ENCODE results near the gene TNPO1. TPM values are rescaled to one million over a fixed set of nuclear protein-coding genes. Genes with fewer than 3 reads are reported as not detected.

TNPO1 gene
- total and polyA plus RNA-seq, 10 of the 15 experiments (the other 5 are each of a cell fraction or from before 2014, with no cell fraction given), result 18.1 to 123 (median 79.2) TPM

DNA sequence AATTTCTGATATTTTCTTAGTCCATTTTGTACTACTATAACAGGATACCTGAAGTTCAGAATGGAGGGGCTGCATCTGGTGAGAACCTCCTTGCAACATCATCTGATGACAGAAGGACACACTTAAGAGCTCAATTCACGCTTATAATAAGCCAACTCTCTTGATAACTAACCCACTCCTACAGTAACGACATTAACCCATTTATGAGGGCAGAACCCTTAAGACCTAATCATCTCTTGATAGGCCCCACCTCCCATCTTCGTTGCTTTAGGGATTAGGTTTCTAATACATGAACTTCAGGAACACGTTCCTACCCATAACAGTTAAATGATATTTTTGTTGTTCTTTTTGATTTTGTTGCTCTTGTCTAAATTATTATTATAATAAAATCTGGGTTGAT lies 69.4 kb downstream of the TNPO1 start (continued):
- TF ChIP-seq, protein P1, sequence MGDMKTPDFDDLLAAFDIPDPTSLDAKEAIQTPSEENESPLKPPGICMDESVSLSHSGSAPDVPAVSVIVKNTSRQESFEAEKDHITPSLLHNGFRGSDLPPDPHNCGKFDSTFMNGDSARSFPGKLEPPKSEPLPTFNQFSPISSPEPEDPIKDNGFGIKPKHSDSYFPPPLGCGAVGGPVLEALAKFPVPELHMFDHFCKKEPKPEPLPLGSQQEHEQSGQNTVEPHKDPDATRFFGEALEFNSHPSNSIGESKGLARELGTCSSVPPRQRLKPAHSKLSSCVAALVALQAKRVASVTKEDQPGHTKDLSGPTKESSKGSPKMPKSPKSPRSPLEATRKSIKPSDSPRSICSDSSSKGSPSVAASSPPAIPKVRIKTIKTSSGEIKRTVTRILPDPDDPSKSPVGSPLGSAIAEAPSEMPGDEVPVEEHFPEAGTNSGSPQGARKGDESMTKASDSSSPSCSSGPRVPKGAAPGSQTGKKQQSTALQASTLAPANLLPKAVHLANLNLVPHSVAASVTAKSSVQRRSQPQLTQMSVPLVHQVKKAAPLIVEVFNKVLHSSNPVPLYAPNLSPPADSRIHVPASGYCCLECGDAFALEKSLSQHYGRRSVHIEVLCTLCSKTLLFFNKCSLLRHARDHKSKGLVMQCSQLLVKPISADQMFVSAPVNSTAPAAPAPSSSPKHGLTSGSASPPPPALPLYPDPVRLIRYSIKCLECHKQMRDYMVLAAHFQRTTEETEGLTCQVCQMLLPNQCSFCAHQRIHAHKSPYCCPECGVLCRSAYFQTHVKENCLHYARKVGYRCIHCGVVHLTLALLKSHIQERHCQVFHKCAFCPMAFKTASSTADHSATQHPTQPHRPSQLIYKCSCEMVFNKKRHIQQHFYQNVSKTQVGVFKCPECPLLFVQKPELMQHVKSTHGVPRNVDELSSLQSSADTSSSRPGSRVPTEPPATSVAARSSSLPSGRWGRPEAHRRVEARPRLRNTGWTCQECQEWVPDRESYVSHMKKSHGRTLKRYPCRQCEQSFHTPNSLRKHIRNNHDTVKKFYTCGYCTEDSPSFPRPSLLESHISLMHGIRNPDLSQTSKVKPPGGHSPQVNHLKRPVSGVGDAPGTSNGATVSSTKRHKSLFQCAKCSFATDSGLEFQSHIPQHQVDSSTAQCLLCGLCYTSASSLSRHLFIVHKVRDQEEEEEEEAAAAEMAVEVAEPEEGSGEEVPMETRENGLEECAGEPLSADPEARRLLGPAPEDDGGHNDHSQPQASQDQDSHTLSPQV (IDR thresholded peaks at IDR 0.05), result no peak
- TF ChIP-seq TCF12 (IDR thresholded peaks at IDR 0.05; ENCODE audit: low read depth, low read length) (no peak), POLR2AphosphoS5 (IDR thresholded peaks at IDR 0.05; ENCODE audit: low read length) (no peak), SMAD5 (IDR thresholded peaks at IDR 0.05; ENCODE audit: low read depth) (no peak), GATAD2B (conservative IDR thresholded peaks at IDR 0.05; ENCODE audit: low read depth) (no peak), TCF3 (IDR thresholded peaks at IDR 0.05; ENCODE audit: borderline replicate concordance, insufficient read depth, low read depth, low read length) (no peak)

DNA sequence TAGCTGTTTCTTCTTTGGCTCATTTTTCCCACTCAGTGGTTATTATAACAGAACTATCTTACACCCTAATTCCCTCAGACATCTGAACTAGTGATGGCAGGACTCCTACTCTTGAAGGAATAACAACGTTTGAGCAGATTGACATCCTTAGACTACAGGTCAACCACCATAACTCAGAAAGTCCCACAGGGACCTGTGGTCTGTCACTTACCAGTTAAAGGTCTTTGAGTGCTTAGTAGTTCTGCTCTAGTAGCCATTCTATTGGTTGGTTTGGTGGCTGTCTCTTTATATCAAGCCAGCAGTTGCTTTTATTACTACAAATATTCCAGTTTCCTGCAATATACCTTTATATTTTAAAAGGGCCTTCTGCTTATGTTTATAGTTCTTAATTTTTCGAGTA lies 72.1 kb downstream of the TNPO1 start:
- no peaks in the 10 kb centered on the region for H4K20me1 ChIP-seq (ENCODE audit: control insufficient read depth, insufficient read depth)
- 21% methylated on average over 2 of the region's 2 CpGs for WGBS (ENCODE audit: insufficient coverage, insufficient replicate concordance, low lambda C conversion rate, missing lambda C conversion rate)
- no peaks in the 10 kb centered on the region for H3K9me3 ChIP-seq (replicated peaks; ENCODE audit: control insufficient read depth, insufficient read depth, low read length)
- TF ChIP-seq SMAD5 (IDR thresholded peaks at IDR 0.05; ENCODE audit: low read depth) (no peak), GATAD2B (conservative IDR thresholded peaks at IDR 0.05; ENCODE audit: low read depth) (no peak), KAT2A (conservative IDR thresholded peaks at IDR 0.05; ENCODE audit: control insufficient read depth, low read depth, low read length) (no peak), NR2F1 (conservative IDR thresholded peaks at IDR 0.05) (no peak), POLR2AphosphoS2 (IDR thresholded peaks at IDR 0.05; ENCODE audit: low read depth, low read length) (no peak), ZZZ3 (IDR thresholded peaks at IDR 0.05; ENCODE audit: control insufficient read depth, insufficient read length, low read depth) (no peak), MEF2B (IDR thresholded peaks at IDR 0.05; ENCODE audit: partially characterized antibody, poor library complexity, severe bottlenecking) (peak; percentile 22)
- H3K9ac ChIP-seq (ENCODE audit: control insufficient read depth, insufficient read depth, low read length), result no peak overlapping the region
- POLR2A ChIA-PET, result no interaction called here
- H3K4me1 ChIP-seq (ENCODE audit: control insufficient read depth, insufficient read depth, low read length), result no peaks in the 10 kb centered on the region
- CTCF ChIA-PET, result no interaction called here
- peaks cover 8 to 32% of the 10 kb centered on the region in 2 experiments for H3K36me3 ChIP-seq (ENCODE audit: control insufficient read depth in 2 of 2, insufficient read depth in 2 of 2, low read length in 1 of 2)
- intact Hi-C loops (cut with micrococcal nuclease; ENCODE audit: unreplicated experiment), result no loop called here
- H3K79me2 ChIP-seq (ENCODE audit: control insufficient read depth, insufficient read depth, low read length), result no peaks in the 10 kb centered on the region
- no peak for DNase-seq (ENCODE audit: low read depth, low spot score)
- H3K4me2 ChIP-seq (ENCODE audit: control insufficient read depth, insufficient read depth), result no peak overlapping the region
- no peak for ATAC-seq
- FAIRE-seq, result no peak
- H3K4me3 ChIP-seq, result no peak overlapping the region
- no peaks in the 10 kb centered on the region for H3K27me3 ChIP-seq (replicated peaks in 1 of 2; ENCODE audit: control insufficient read depth in 2 of 2, insufficient read depth in 2 of 2, low read length in 1 of 2)
- H2AFZ ChIP-seq (ENCODE audit: control insufficient read depth, low read depth, low read length), result no peak overlapping the region
- BruUV-seq (replicated peaks), result no TSS peak
- SMC1A ChIA-PET (ENCODE audit: uncharacterized antibody, unreplicated experiment), result interaction anchor here (1.0 to 1.2 kb wide), 3 partner anchors 9 to 22 kb away, joined by 3 to 4 read pairs (median 3); no protein-coding TSS in a partner anchor
- RAD21 ChIA-PET (ENCODE audit: unreplicated experiment), result no interaction called here
- no peak overlapping the region for H3K27ac ChIP-seq (ENCODE audit: control insufficient read depth, insufficient read depth)
- in situ Hi-C loops (cut with MboI), result no loop called here

All from GM12878 (cell line).